B cell (primary cell): Measurements from ENCODE around the gene TSPAN8. TPM values are rescaled to one million over a fixed set of nuclear protein-coding genes. Genes with fewer than 3 reads are reported as not detected.

ENCODE experiments used
- ATAC-seq: fragments of 200-7000 bp; cut with Tn5 transposase; one replicate; pipeline ENCODE4 v1.10.0; 2021; ENCODE audit warnings: low read depth, mild to moderate bottlenecking, moderate number of reproducible peaks, moderate library complexity
- CTCF ChIA-PET: fragments of 350-600 bp; sonication (Branson Sonifier 250); formaldehyde crosslinking; loops from one replicate; lab custom pipeline; 2021; ENCODE audit warnings: antibody characterized with exemption, inconsistent platforms; lab: Charles Lee
- POLR2A ChIA-PET: fragments of 350-600 bp; sonication (Branson Sonifier 250); formaldehyde crosslinking; loops from one replicate; lab custom pipeline; 2021; ENCODE audit warnings: antibody characterized with exemption; lab: Charles Lee
- DNase-seq: peaks from one replicate; pipeline ENCODE4 v3.0.0; 2013
- H2AFZ ChIP-seq: 2 replicates; pipeline ENCODE4 v1.6.1; 2012; ENCODE audit warnings: mild to moderate bottlenecking, low read depth, low read length; ENCODE audit not compliant: insufficient read depth, poor library complexity, severe bottlenecking
- H3K27ac ChIP-seq, 2 donors: 1 replicate in 1 of 2; 2 replicates in 1 of 2; pipeline ENCODE4 v1.5.1; 2012 to 2013; ENCODE audit warnings: low read length in 2 of 2, mild to moderate bottlenecking in 2 of 2, moderate library complexity in 1 of 2
- H3K27me3 ChIP-seq, 4 experiments: fragments of 200-600 bp in 1 of 4; sonication (generic) in 1 of 4; replicated peaks in 1 of 4; 1 replicate in 2 of 4; 2 replicates in 2 of 4; pipeline versions ENCODE4 v1.6.1 to v1.7.0; 2013 to 2016; ENCODE audit warnings: low read length in 3 of 4, mild to moderate bottlenecking in 2 of 4, mixed read lengths in 1 of 4, moderate library complexity in 1 of 4; ENCODE audit not compliant: insufficient read depth in 4 of 4, control insufficient read depth in 3 of 4; ENCODE audit errors: control extremely low read depth in 1 of 4
- H3K36me3 ChIP-seq, 2 experiments: replicated peaks in 1 of 2; 1 replicate in 1 of 2; 2 replicates in 1 of 2; pipeline versions ENCODE4 v1.6.1 to v1.7.1; 2013; ENCODE audit warnings: low read length in 1 of 2; ENCODE audit not compliant: insufficient read depth in 2 of 2, control insufficient read depth in 1 of 2; ENCODE audit errors: control extremely low read depth in 1 of 2, extremely low read depth in 1 of 2
- H3K4me1 ChIP-seq, 2 donors: fragments of 200-600 bp in 1 of 2; sonication (generic) in 1 of 2; 1 replicate in 1 of 2; 2 replicates in 1 of 2; pipeline versions ENCODE4 v1.5.1 to v1.6.1; 2013 to 2017; ENCODE audit warnings: low read length in 2 of 2; ENCODE audit not compliant: control insufficient read depth in 2 of 2, insufficient read depth in 2 of 2
- H3K4me2 ChIP-seq: replicated peaks from 2 replicates; pipeline ENCODE3; 2012; ENCODE audit warnings: mild to moderate bottlenecking, low read depth, low read length; ENCODE audit not compliant: poor library complexity, severe bottlenecking
- H3K4me3 ChIP-seq, 5 experiments: fragments of 200-600 bp in 1 of 5; sonication (generic) in 1 of 5; 1 replicate in 3 of 5; 2 replicates in 2 of 5; pipeline versions ENCODE4 v1.5.1 to v1.7.0; 2011 to 2016; ENCODE audit warnings: low read length in 4 of 5, mild to moderate bottlenecking in 4 of 5, low read depth in 2 of 5, control low read depth in 1 of 5, moderate library complexity in 1 of 5; ENCODE audit not compliant: insufficient read depth in 1 of 5; ENCODE audit errors: control extremely low read depth in 1 of 5, extremely low read depth in 1 of 5
- H3K79me2 ChIP-seq: fragments of 200-600 bp; sonication (generic); one replicate; pipeline ENCODE4 v1.6.0; 2016; ENCODE audit warnings: low read length; ENCODE audit not compliant: control insufficient read depth, insufficient read depth
- H3K9ac ChIP-seq: fragments of 200-600 bp; sonication (generic); 2 replicates; pipeline ENCODE4 v1.6.1; 2017; ENCODE audit warnings: mild to moderate bottlenecking, low read length, moderate library complexity
- H3K9me3 ChIP-seq, 3 donors: one replicate each; pipeline versions ENCODE4 v1.6.1 to v1.7.1; 2013; ENCODE audit warnings: low read length in 2 of 3; ENCODE audit not compliant: control insufficient read depth in 2 of 3, insufficient read depth in 1 of 3; ENCODE audit errors: control extremely low read depth in 1 of 3
- H4K20me1 ChIP-seq: 2 replicates; pipeline ENCODE4 v1.6.0; 2012; ENCODE audit warnings: mild to moderate bottlenecking, low read length; ENCODE audit not compliant: insufficient read depth, control insufficient read depth, poor library complexity, severe bottlenecking
- H3K27ac Mint-ChIP-seq: one replicate; pipeline ENCODE4 v1.8.0; 2021; ENCODE audit warnings: mixed read lengths
- H3K27me3 Mint-ChIP-seq: one replicate; pipeline ENCODE4 v1.8.0; 2021; ENCODE audit warnings: mixed read lengths
- H3K4me1 Mint-ChIP-seq: one replicate; pipeline ENCODE4 v1.8.0; 2021; ENCODE audit warnings: mixed read lengths
- H3K4me3 Mint-ChIP-seq: one replicate; pipeline ENCODE4 v1.8.0; 2021; ENCODE audit warnings: mixed read lengths
- H3K9me3 Mint-ChIP-seq: one replicate; pipeline ENCODE4 v1.8.0; 2022; ENCODE audit warnings: mixed read lengths; ENCODE audit not compliant: insufficient read depth
- CTCF ChIP-seq: fragments of 200-600 bp; IDR thresholded peaks from one replicate; pipeline ENCODE4 v1.8.0; 2022; ENCODE audit warnings: antibody characterized with exemption, mild to moderate bottlenecking
- EZH2 ChIP-seq: IDR thresholded peaks from 2 replicates; pipeline ENCODE4 v1.6.1; 2012; ENCODE audit warnings: borderline replicate concordance, low read depth, mild to moderate bottlenecking, moderate library complexity, low read length; ENCODE audit not compliant: insufficient read depth, poor library complexity, severe bottlenecking
- WGBS: methylation state at CpG from one replicate; pipeline ENCODE4 v1.1.5; 2013; ENCODE audit warnings: missing lambda C conversion rate; ENCODE audit not compliant: insufficient coverage; 5-methylcytosine and 5-hydroxymethylcytosine counted together
- intact Hi-C: fragments of 100-400 bp; cut with micrococcal nuclease; formaldehyde crosslinking; loops from one replicate; pipeline ENCODE4 v1.10.0; 2022
- polyA plus RNA-seq: library from polyadenylated mRNA; depleted of rRNA; stranded (reverse); fragments of >200 nt; gene quantifications from 2 replicates; pipeline ENCODE4 v1.2.3, GENCODE V29; 2012
- total RNA-seq, 2 donors: library from RNA; stranded (reverse); fragments of 120-200 nt in 1 of 2; gene quantifications; 1 replicate in 1 of 2; 2 replicates in 1 of 2; pipeline versions ENCODE4 v1.2.3 to v1.2.4, GENCODE V29; 2013 to 2022

The TSPAN8 gene
- total and polyA plus RNA-seq, 2 donors (not counting 1 experiment from before 2014, with no cell fraction given) = not detected

GRCh38 chr12:71170456-71170855, 12.7 kb upstream of the TSPAN8 start:
- no peak overlapping the region for H2AFZ ChIP-seq
- no peak for TF ChIP-seq CTCF
- no peak for TF ChIP-seq EZH2
- peaks cover 0 to 8% (median 0%) of the 10 kb centered on the region in 3 donors for H3K9me3 ChIP-seq
- H3K4me3 Mint-ChIP-seq = no peak overlapping the region
- no peaks in the 10 kb centered on the region for H3K27me3 ChIP-seq
- no peak overlapping the region for H3K9ac ChIP-seq
- H3K4me1 Mint-ChIP-seq = no peaks in the 10 kb centered on the region
- no peaks in the 10 kb centered on the region for H3K36me3 ChIP-seq
- H3K27ac ChIP-seq = no peak overlapping the region
- intact Hi-C loops = no loop called here
- WGBS = 50% methylated on average over 1 of the region's 1 CpG
- peaks cover 2% of the 10 kb centered on the region for H3K9me3 Mint-ChIP-seq
- no peak for ATAC-seq
- no peak for DNase-seq
- H3K27ac Mint-ChIP-seq = no peak overlapping the region
- no peaks in the 10 kb centered on the region for H3K79me2 ChIP-seq
- H4K20me1 ChIP-seq = no peaks in the 10 kb centered on the region
- H3K4me3 ChIP-seq = no peak overlapping the region
- H3K4me2 ChIP-seq = no peak overlapping the region
- POLR2A ChIA-PET = no interaction called here
- H3K4me1 ChIP-seq = no peaks in the 10 kb centered on the region
- no peaks in the 10 kb centered on the region for H3K27me3 Mint-ChIP-seq
- CTCF ChIA-PET = no interaction called here

- Histone ChIP-seq H3K27ac (no peak overlapping the region), H3K36me3 (no peaks in the 10 kb centered on the region), H3K4me1 (no peaks in the 10 kb centered on the region), H3K27me3 (no peaks in the 10 kb centered on the region), H3K9ac (no peak overlapping the region), H2AFZ (no peak overlapping the region), H3K9me3 (peaks cover 0 to 8% (median 0%) of the 10 kb centered on the region in 3 donors), H4K20me1 (no peaks in the 10 kb centered on the region), H3K4me3 (no peak overlapping the region), H3K4me2 (no peak overlapping the region), H3K79me2 (no peaks in the 10 kb centered on the region)
- CTCF ChIA-PET = no interaction called here
- H3K9me3 Mint-ChIP-seq = peaks cover 2% of the 10 kb centered on the region
- intact Hi-C loops = no loop called here
- no peak for ATAC-seq
- DNase-seq = no peak
- H3K27me3 Mint-ChIP-seq = no peaks in the 10 kb centered on the region
- no peak overlapping the region for H3K27ac Mint-ChIP-seq
- POLR2A ChIA-PET = no interaction called here
- no peak for TF ChIP-seq CTCF
- TF ChIP-seq EZH2 = no peak
- no peaks in the 10 kb centered on the region for H3K4me1 Mint-ChIP-seq
- H3K4me3 Mint-ChIP-seq = no peak overlapping the region
Observed at GRCh38 chr12:71169286-71169685, 11.5 kb upstream of the TSPAN8 start.
